Cardiac septum (tissue), 1 donor: ENCODE results near the gene OR2W1. TPM values are rescaled to one million over a fixed set of nuclear protein-coding genes. Genes with fewer than 3 reads are reported as not detected.

ENCODE experiments used
- DNase-seq: peaks from one replicate; pipeline ENCODE4 v3.0.0-alpha.2; 2020; ENCODE audit warnings: low spot score
- intact Hi-C: fragments of 100-400 bp; cut with DNase I; formaldehyde crosslinking; loops from one replicate; pipeline ENCODE4 v1.14.0; 2022
- long read RNA-seq: library from polyadenylated mRNA; unstranded; transcript quantifications from one replicate; pipeline ENCODE4 v2.0.0, GENCODE V29; 2021
- total RNA-seq: library from RNA; stranded (reverse); fragmentation: NEBNext Ultra II Directional; extraction: Animal tissue kit (Norgen Biotek cat#: 25700); gene quantifications from one replicate; pipeline ENCODE4 v1.2.1, GENCODE V29; 2021
- donor health status: DM: no; HTN: no; CAD: no.

Gene OR2W1, protein sequence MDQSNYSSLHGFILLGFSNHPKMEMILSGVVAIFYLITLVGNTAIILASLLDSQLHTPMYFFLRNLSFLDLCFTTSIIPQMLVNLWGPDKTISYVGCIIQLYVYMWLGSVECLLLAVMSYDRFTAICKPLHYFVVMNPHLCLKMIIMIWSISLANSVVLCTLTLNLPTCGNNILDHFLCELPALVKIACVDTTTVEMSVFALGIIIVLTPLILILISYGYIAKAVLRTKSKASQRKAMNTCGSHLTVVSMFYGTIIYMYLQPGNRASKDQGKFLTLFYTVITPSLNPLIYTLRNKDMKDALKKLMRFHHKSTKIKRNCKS
- not detected for total RNA-seq
- long read RNA-seq, result 0 reads

GRCh38 chr6:29045075-29045474 lies at the start of gene OR2W1:
TSS of gene OR2W1 (minus strand) at chr6:29045175. CDS start at chr6:29045175, 0 bp downstream.
- intact Hi-C loops, result no loop called here
- no peak for DNase-seq

GRCh38 chr6:29092957-29093356 lies 48.0 kb upstream of the OR2W1 start:
- intact Hi-C loops, result no loop called here
- DNase-seq, result no peak

GRCh38 chr6:29087213-29087612 lies 42.2 kb upstream of the OR2W1 start, which contains the start of gene OR2B3:
TSS of gene OR2B3 (minus strand) at chr6:29087313. CDS start at chr6:29087248, 65 bp downstream.
- intact Hi-C loops, result no loop called here
- no peak for DNase-seq

- no peak for DNase-seq
- intact Hi-C loops, result no loop called here
Observed at GRCh38 chr6:29082457-29082856, 37.5 kb upstream of the OR2W1 start.

DNA sequence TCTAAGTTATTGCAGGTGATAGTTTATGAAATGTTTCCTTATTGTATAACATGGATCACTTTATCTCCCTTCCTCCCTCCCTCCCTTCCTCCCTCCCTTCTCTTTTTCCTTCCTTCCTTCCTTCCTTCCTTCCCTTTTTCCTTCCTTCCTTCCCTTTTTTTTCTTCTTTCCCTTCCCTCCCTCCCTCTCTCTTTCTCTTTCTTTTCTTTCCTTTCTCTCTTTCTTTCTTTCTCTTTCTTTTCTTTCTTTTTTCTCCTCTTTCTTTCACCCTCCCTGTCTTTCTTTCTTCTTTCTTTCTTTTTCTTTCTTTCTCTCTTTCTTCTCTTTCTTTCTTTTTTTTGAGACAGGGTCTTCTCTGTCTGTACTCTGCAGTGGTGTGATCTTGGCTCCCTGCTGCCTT lies 36.3 kb upstream of the OR2W1 start:
- no peak for DNase-seq
- intact Hi-C loops, result no loop called here

DNA sequence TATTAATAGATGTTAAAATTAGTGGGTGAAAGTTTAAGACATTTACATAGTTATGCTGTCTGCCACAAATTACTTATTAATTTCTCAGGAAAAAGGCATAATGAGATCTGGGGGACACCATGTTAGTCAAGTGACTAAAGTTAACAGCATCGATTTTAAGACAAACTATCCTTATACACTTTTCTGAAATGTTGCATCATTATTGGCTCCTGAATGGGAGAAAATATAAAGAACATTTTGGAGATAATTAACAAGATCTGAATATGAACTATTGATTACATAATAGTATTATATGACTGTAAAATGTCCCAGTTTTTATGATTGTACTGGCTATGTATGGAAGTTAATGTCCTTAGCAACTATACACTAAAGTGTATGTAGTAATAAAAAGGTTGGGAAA lies 34.2 kb upstream of the OR2W1 start:
- intact Hi-C loops, result no loop called here
- no peak for DNase-seq

- no peak for DNase-seq
- intact Hi-C loops, result no loop called here
Observed at GRCh38 chr6:29071831-29072723, 27.1 kb upstream of the OR2W1 start.

GRCh38 chr6:29051680-29052079 lies 6.7 kb upstream of the OR2W1 start:
- intact Hi-C loops, result no loop called here
- DNase-seq, result no peak

GRCh38 chr6:29035951-29036350 lies 9.0 kb downstream of the OR2W1 start:
- DNase-seq, result no peak
- intact Hi-C loops, result no loop called here

- DNase-seq, result no peak
- intact Hi-C loops, result no loop called here
Observed at GRCh38 chr6:29028821-29029220, 16.2 kb downstream of the OR2W1 start.

DNA sequence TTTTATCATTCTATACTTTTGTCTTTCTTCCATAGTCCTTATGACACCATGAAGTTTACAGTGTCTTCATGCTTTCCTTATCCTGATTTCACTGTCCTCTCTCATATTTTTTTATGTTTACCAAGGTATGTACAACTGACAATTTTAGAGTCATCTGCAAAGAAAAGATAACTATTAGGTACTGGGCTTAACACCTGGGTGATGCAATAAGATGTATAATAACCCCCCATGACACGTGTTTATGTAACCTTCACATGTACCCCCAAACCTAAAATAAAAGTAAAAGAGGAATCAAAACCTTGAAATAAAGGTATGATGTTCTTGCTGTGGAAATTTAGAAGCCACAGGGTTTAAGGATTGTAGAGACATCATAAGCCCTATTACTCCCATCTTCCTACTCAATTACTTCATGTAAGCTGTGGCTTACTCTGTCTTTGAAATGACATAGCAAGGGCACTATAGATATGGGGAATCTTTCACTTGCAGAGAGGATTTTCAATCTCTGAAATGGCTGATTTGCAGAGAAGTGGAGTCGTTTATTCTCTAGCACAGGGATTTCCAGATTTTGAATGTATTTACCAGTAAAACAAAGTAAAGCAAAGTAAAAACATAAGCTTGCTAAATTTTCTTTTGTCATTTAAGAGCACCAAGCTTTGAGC lies 18.9 kb downstream of the OR2W1 start:
- intact Hi-C loops, result no loop called here
- no peak for DNase-seq

GRCh38 chr6:29021434-29021833 lies 23.5 kb downstream of the OR2W1 start:
- intact Hi-C loops, result no loop called here
- no peak for DNase-seq

DNA sequence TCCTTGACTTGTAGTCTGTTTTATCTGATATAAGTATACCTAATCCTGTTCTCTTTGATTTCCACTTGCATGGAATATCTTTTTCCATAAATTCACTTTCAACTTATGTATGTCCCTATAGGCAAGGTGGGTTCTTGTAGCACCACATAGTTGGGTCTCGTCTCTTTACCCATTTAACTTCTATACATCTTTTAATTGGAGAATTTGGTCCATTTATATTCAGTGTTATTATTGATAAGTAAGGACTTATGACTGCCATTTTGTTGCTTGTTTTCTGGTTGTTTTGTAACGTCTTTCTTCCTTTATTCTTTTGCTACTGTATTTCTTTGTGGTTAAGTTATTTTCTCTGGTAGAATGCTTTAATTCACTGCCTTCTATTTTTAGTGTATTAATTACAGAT lies 25.3 kb downstream of the OR2W1 start:
- no peak for DNase-seq
- intact Hi-C loops, result no loop called here

GRCh38 chr6:29017428-29017802 lies 27.6 kb downstream of the OR2W1 start:
- intact Hi-C loops, result loop anchor here (2.0 kb wide), 2 partner anchors 181 to 331 kb away; no protein-coding TSS in a partner anchor
- DNase-seq, result no peak

DNA sequence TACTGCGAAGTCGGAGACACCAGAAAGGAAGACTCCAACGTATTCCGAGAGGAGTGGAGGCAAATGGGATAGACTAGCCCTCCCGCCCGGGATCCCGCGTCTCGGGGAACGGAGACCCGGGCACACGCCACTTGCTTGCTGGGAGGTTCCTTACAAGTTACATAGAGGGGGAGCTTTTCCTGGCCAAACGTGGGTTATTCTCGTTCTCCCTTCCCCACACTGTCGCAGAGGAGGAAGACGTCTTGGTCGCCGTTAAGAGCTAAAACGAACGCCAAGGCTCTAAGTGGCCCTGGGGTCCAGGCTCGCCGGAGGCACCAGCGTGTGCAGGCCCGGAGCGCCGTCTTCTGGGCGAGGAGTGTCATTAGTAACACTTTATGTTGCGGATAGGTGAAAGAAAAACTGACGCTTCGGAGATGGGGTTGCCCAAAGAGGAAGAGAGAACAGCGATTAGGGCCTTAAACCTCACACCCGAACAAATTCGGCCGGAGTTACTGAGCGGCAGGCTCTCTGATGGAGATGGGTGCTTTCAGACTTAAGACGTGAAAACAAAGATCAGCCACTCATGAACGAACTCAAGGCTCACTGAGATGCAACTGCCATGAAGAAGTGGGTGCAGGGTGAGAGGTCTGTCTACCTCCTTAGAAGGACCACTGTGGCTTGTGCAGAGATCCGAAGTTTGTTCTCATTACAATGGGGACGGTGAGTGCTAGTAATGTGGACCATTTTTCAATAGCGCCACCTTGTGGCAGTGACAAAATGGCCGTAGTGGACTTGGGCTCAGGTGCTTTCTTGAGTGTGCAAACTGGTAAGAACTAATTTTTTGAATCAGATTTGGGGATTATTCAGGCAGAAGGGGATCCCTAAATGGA lies 28.2 kb downstream of the OR2W1 start:
- intact Hi-C loops, result loop anchor here (2.0 kb wide), 2 partner anchors 180 to 330 kb away; no protein-coding TSS in a partner anchor
- peak; percentile 80 for DNase-seq

GRCh38 chr6:29014729-29015608 lies 30.0 kb downstream of the OR2W1 start:
- no peak for DNase-seq
- intact Hi-C loops, result no loop called here

DNA sequence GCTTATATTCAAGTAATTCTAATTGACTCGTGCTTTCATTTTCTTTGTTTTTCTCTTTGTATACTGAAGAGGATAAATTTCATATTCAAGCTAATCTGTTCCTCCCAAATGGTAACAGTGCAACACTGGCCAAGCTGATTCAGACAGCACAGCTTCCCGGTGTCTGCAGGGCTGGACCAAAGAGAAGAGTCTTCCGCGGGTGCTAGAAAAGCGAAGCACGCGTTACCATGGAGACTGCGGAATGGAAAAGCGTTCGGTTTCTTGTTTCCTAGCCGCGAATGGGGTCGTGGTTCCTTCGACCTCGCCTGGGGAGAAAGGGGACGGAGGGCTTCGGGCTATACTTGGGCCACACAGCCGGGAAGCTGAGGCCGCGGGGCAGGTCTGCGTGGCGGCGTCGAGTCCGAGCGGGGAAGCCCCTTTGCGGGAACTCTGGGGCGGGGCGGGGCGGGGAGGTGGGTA lies 33.7 kb downstream of the OR2W1 start:
- DNase-seq, result no peak
- intact Hi-C loops, result no loop called here

- no peak for DNase-seq
- intact Hi-C loops, result no loop called here
Observed at GRCh38 chr6:29009358-29009757, 35.6 kb downstream of the OR2W1 start.
